DOHH2 (cell line): Measurements from ENCODE around the gene HTR1A.

Experiments used
- H3F3A ChIP-seq: fragments of 200-600 bp; sonication (generic), shearing (Covaris generic); 2 replicates; pipeline ENCODE4 v1.6.0; 2016; ENCODE audit warnings: antibody characterized with exemption, mild to moderate bottlenecking; ENCODE audit not compliant: control insufficient read depth, insufficient read depth
- H3K27ac ChIP-seq: fragments of 200-600 bp; sonication (generic); 2 replicates; pipeline ENCODE4 v1.5.1; 2014; ENCODE audit warnings: low read depth, mild to moderate bottlenecking, low read length, moderate library complexity
- H3K27me3 ChIP-seq: fragments of 200-600 bp; sonication (generic); 2 replicates; pipeline ENCODE4 v1.6.1; 2014; ENCODE audit warnings: mild to moderate bottlenecking, low read length, mixed read lengths; ENCODE audit not compliant: control insufficient read depth
- H3K36me3 ChIP-seq: fragments of 200-600 bp; sonication (generic); 2 replicates; pipeline ENCODE4 v1.6.1; 2014; ENCODE audit warnings: mild to moderate bottlenecking, low read length, moderate library complexity, mixed read lengths; ENCODE audit not compliant: control insufficient read depth
- H3K4me1 ChIP-seq: fragments of 200-600 bp; sonication (generic); 2 replicates; pipeline ENCODE4 v1.6.1; 2014; ENCODE audit warnings: mild to moderate bottlenecking, low read length, mixed read lengths; ENCODE audit not compliant: control insufficient read depth
- H3K4me2 ChIP-seq: fragments of 200-600 bp; sonication (generic); 2 replicates; pipeline ENCODE4 v1.6.0; 2014; ENCODE audit warnings: mild to moderate bottlenecking, low read length, moderate library complexity
- H3K4me3 ChIP-seq: fragments of 200-600 bp; sonication (generic); 2 replicates; pipeline ENCODE4 v1.5.1; 2014; ENCODE audit warnings: mild to moderate bottlenecking, low read length, mixed read lengths
- H3K79me2 ChIP-seq: fragments of 200-600 bp; sonication (generic); 2 replicates; pipeline ENCODE4 v1.6.1; 2014; ENCODE audit warnings: mild to moderate bottlenecking, low read length, mixed read lengths; ENCODE audit not compliant: control insufficient read depth
- H3K9me2 ChIP-seq: fragments of 200-600 bp; sonication (generic); replicated peaks from 2 replicates; pipeline ENCODE4 v1.6.1; 2014; ENCODE audit warnings: mild to moderate bottlenecking, low read length, mixed read lengths; ENCODE audit not compliant: control insufficient read depth
- H3K9me3 ChIP-seq: fragments of 200-600 bp; sonication (generic); 2 replicates; pipeline ENCODE4 v1.6.1; 2014; ENCODE audit warnings: antibody characterized with exemption, low read length, mixed read lengths; ENCODE audit not compliant: control insufficient read depth, insufficient read depth
- H4K20me1 ChIP-seq: fragments of 200-600 bp; sonication (generic); 2 replicates; pipeline ENCODE4 v1.6.0; 2014; ENCODE audit warnings: low read depth, mild to moderate bottlenecking, antibody characterized with exemption, low read length, moderate library complexity; ENCODE audit not compliant: control insufficient read depth, insufficient read depth
- CTCF ChIP-seq: fragments of 200-600 bp; sonication (generic); IDR thresholded peaks from one replicate; pipeline ENCODE4 v1.5.1; 2014; ENCODE audit warnings: antibody characterized with exemption, mild to moderate bottlenecking, low read depth, low read length; ENCODE audit not compliant: poor library complexity, severe bottlenecking
- EZH2phosphoT487 ChIP-seq: fragments of 200-600 bp; sonication (generic); IDR thresholded peaks from 2 replicates; pipeline ENCODE4 v1.6.1; 2017; ENCODE audit warnings: borderline replicate concordance, mild to moderate bottlenecking, antibody characterized with exemption, low read length, moderate library complexity, mixed read lengths

HTR1A gene

GRCh38 chr5:63919763-63920478 is 42.3 kb downstream of the HTR1A start:
- Histone ChIP-seq H3K27me3 (no peaks in the 10 kb centered on the region), H3K79me2 (no peaks in the 10 kb centered on the region), H3K9me3 (no peaks in the 10 kb centered on the region; the same call in 1 of the 2 replicates), H3K27ac (no peak overlapping the region), H4K20me1 (no peaks in the 10 kb centered on the region), H3F3A (no peaks in the 10 kb centered on the region), H3K4me1 (no peaks in the 10 kb centered on the region), H3K9me2 (no peaks in the 10 kb centered on the region), H3K36me3 (no peaks in the 10 kb centered on the region), H3K4me3 (no peak overlapping the region), H3K4me2 (no peak overlapping the region)
- TF ChIP-seq CTCF (no peak), EZH2phosphoT487 (no peak)

GRCh38 chr5:63916786-63917185 is 45.5 kb downstream of the HTR1A start:
- no peaks in the 10 kb centered on the region for H3K27me3 ChIP-seq
- TF ChIP-seq CTCF: no peak
- TF ChIP-seq EZH2phosphoT487: no peak
- H3K4me1 ChIP-seq: no peaks in the 10 kb centered on the region
- no peaks in the 10 kb centered on the region for H3F3A ChIP-seq
- H3K36me3 ChIP-seq: no peaks in the 10 kb centered on the region
- no peaks in the 10 kb centered on the region for H3K79me2 ChIP-seq
- no peaks in the 10 kb centered on the region for H4K20me1 ChIP-seq
- H3K9me2 ChIP-seq: no peaks in the 10 kb centered on the region
- no peak overlapping the region for H3K27ac ChIP-seq
- no peaks in the 10 kb centered on the region for H3K9me3 ChIP-seq
- no peak overlapping the region for H3K4me2 ChIP-seq
- H3K4me3 ChIP-seq: no peak overlapping the region

GRCh38 chr5:63911871-63912270 is 50.4 kb downstream of the HTR1A start:
- no peak for TF ChIP-seq EZH2phosphoT487
- TF ChIP-seq CTCF: no peak
- H3K27ac ChIP-seq: no peak overlapping the region
- no peaks in the 10 kb centered on the region for H4K20me1 ChIP-seq

More at GRCh38 chr5:63911871-63912270, 50.4 kb downstream of the HTR1A start:
- H3K4me3 ChIP-seq: no peak overlapping the region
- H3K9me2 ChIP-seq: no peaks in the 10 kb centered on the region; the same call in 1 of the 2 replicates
- H3F3A ChIP-seq: no peaks in the 10 kb centered on the region
- no peaks in the 10 kb centered on the region for H3K4me1 ChIP-seq
- H3K36me3 ChIP-seq: no peaks in the 10 kb centered on the region
- H3K79me2 ChIP-seq: no peaks in the 10 kb centered on the region
- H3K9me3 ChIP-seq: no peaks in the 10 kb centered on the region
- no peaks in the 10 kb centered on the region for H3K27me3 ChIP-seq
- H3K4me2 ChIP-seq: no peak overlapping the region
